Embryonic facial prominence (tissue), 1 donor: ENCODE measurements around the gene PRDM16.

Experiments
- DNase-seq: peaks from one replicate; pipeline ENCODE4 v3.0.0-alpha.2; 2016; ENCODE audit errors: extremely low spot score

Gene PRDM16

DNA sequence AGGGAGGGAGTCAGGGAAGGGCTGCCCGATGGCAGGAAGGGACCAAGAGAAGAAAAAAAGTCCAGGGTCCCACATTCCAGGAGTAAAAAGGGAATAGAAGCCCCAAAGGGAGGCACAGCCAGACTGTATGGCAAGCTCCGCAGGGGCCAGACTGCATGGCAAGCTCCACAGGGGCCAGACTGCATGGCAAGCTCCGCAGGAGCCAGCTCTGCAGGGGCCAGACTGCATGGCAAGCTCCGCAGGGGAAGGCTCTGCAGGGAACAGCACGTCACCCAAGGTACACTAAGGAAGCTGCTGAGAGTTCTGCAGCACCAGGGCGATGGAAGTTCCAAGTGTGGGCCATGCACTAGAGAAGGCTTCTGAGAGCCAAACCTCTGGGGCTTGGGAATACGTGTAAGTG is 228.8 kb downstream of the PRDM16 start:
- no peak for DNase-seq

- no peak for DNase-seq
Observed at GRCh38 chr1:3298197-3298596, 229.2 kb downstream of the PRDM16 start.

DNA sequence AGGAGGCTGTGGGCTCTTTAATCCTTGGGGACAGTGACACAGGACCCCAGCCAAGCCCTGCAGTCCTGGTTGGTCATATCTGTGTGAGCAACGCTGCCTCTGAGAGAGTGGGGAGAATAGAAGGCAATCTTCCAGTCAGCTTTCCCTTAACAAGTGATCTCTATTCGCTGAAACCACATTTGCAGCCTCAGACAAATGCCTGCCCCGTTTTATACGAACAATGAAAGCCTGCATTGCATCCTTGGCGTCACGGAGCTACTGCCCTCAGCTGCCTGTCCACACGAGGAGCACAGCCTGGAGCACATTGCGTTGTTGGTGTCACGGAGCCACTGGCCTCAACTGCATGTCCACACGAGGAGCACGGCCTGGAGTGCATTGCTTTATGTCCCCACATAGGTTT is 235.2 kb downstream of the PRDM16 start:
- no peak for DNase-seq

DNA sequence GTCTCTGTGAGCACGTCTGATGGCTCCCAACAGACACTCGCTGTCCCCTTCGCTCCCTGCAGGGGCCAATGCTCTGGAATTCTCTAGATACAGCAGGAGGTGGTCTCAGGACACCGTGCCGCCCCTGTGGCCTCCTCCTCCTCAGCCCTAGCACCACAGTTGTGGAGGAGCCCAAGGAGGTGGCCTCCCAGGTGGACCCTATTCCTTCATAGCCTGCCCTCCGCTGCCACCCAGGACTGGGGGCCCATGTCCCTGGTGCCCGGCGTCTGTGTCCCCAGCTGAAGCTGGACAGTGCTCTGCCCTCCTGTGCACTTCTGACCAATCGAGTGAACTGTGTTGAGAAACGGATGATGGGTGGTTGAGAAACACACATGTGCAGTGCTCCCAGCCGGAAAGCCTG is 235.7 kb downstream of the PRDM16 start:
- no peak for DNase-seq

DNA sequence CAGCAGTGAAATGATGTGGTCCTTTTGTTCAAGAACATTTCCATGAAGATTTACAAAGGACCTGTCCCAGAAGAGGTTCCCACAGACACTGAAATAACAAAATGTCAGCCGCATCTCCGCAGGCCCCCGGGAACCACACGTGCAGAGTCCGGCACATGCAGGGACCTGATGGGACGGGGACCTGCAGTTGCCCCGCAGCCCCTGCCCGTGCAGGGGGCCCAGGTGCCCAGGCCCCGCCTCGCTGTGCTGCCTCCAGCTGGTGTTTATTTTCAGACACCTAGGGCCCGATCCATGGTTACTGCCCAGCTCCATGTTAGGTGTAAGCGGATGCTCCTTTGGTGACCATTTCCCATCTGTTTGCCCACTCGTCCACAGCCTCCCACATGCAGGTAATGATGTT is 236.2 kb downstream of the PRDM16 start:
- no peak for DNase-seq

DNA sequence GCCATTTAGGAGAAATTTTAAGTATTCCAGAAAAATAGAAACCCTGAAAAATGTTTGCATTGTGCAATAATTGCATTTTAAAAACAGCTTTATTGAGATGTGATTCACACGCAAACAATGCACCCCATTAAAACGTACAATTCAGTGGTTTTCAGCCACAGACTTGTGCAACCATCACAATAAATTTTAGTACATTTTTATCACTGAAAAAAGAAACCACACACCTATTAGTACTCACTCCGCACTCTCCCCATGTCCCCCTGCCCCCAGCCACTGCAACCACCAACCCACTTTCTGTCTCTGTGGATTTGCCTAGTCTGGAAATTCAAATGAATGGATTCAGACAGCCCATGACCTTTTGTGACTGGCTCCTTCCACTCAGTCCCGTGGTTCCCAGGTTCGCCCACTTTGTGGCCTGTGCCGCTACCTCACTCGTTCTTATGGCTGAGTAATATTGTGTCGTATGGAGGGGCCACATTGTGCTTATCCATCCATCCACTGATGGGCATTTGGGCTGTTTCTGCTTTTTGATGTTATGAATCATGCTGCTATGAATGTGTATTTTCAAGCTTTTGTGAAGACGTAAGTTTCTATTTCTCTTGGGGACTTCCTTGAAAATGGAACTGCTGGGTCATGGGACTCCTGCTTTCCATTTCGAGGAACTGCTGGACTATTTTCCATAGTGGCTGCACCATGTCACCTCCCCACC is 237.7 kb downstream of the PRDM16 start:
- no peak for DNase-seq

- no peak for DNase-seq
Observed at GRCh38 chr1:3307359-3307758, 238.4 kb downstream of the PRDM16 start.

DNA sequence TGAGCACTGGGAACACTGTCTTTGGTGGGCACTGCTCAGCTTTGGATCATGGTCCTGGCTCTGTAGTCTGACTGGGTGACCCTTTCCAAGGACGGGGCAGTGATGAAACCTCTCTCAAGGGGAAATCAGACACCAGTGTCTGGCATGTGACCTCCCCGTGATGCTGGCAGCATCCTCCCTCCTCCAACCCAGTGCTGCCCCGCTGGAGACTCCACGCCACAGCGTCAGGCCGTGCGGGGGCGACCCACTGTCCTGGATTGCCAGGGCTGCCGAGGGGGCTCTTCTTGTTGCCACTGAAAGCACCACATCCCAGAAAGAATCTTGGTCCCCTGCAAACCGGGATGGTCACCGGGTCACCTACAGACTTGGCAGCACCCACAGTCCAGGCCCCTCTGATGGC is 239.1 kb downstream of the PRDM16 start:
- no peak for DNase-seq

GRCh38 chr1:3310718-3311400 is 241.9 kb downstream of the PRDM16 start:
- DNase-seq = no peak

DNA sequence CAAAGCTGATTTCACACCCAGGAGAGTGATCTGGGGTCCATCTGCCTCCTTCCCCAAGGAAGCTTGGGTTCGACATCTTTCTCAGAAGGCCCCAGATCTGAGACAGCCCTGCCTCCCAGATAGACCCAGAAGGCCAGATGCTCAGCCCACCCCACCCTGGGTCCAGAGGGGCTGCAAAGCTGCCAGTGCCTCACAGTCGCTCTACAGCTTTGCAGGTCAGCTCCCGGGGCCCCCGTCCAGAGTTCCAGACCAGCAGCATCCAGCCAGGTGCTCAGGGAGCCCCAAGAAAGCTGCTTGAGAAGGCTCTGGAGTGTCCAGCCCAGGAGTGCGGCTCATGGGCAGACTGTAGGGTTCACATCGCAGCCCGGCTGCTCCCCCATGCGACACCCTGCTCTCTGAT is 242.7 kb downstream of the PRDM16 start:
- DNase-seq = no peak

- no peak for DNase-seq
Observed at GRCh38 chr1:3312310-3312897, 243.4 kb downstream of the PRDM16 start.

DNA sequence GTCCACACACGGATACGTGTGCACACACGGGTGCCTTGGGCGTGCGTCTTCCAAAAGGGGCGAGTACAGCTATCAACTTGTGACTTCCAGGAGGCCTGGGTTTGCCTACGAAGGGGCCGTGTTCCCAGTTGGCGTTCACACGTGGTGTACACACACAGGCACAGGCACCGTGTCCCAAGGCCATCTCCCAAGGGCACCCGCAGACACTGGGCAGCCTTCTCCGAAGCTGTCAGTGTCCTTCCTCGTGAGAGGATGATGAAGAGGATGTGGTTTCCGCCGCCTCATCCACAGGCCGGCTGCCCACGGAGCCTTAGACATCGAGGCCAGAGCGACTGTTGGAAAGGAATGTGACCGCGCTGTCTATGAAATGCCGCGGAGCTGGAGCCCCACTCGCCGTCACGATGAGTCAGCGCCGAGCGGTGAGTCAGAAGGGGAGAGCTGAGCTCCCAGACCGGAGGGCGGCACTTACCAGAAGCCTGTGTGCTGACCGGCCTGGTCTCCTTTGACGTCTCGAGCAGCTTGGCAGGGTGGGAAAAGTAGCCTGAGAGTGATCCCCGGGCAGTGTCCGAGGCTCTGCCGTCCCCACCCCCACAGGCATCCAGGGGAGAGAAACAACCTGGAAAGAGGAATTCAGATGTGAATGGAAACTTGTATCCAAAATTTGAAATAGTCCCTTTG is 244.0 kb downstream of the PRDM16 start:
- peak; percentile 66 for DNase-seq

GRCh38 chr1:3313576-3313950 is 244.6 kb downstream of the PRDM16 start:
- peak; percentile 36 for DNase-seq

DNA sequence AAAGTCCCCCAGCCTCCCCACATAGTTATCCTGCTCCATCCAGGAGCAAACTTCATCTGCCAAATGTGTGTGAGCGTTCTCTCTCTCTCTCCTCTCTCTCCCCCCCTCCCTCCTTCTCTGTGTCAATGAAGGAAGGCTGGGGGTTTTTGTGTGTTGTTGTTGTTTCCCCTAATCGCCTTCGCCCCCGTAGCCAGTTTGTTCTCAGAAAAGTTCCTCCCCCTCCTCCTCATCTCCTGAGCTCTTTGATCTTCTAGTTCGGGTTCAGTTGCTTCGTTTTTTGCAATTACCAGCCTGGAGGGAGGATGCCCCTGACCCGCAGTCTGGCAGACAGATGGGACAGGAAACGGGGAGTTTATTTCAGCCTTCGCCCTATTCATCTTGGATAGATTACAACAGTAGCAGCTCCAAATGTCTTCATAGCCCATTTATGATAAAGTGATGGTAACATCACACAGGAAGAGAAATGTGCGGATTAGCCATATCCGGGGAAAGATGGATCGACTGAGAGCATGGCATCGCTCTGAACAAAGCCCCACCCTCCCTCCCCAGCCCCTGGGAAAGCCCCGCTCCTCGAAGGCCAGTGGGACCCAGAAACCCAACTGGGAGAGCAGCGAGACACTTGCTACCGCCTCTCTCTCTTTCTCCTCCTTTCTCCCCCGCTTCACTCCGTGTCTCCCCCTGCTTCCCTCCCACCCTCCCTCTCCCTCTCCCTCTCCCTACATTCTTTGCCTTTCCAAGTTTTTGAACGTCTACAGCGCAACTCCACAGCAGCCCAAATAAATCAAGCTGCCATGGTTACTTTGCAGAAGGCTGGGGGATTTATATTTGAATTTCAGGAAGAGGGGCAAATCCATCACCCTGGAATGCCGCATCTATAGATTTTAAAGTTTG is 245.7 kb downstream of the PRDM16 start:
- DNase-seq = peak; percentile 71

- DNase-seq = no peak
Observed at GRCh38 chr1:3315399-3316339, 246.7 kb downstream of the PRDM16 start.

- no peak for DNase-seq
Observed at GRCh38 chr1:3316340-3316943, 247.4 kb downstream of the PRDM16 start.

DNA sequence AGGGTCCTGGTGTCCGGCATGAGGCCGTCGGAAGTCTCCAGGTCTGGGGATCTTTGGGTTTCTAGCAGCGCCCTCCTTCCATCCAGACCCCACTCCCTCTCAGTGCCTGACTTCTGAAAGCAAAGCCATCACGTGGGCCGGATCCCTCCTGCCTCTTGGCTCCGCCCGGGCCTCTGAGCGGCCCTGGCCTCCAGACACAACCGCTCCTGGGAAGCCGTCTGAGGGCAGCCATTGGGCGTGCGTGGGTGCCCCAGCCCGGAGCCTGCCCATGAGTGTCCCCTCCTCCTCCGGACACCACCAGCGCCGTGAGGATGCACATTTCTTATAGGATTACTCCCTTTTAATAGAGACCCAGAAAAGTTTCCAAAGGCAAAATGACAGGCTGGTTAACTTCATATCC is 248.5 kb downstream of the PRDM16 start:
- DNase-seq = no peak

GRCh38 chr1:3318329-3318728 is 249.3 kb downstream of the PRDM16 start:
- DNase-seq = no peak

DNA sequence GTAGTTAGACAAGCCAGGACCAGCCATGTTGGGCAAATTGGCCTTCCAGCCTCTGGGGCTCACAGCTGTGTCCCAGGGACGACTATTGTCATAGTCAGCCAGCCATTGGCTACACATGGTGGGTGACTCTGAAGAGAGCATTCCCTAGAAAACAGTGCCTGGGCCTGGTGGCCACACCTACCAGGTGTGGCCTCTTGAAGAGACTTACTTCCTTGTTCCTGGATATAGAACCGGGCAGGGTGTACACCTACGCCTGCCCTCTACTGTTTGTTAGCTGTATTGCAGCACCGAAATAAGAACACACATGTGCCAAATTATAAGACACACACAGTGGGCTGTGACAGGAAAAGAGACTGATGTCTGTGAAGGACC is 250.9 kb downstream of the PRDM16 start:
- no peak for DNase-seq
